SH-SY5Y (cell line): ENCODE measurements around the gene FEV.

Experiments
- GATA2 ChIP-seq: IDR thresholded peaks from 2 replicates; pipeline ENCODE4 v1.6.1; 2011; ENCODE audit warnings: mild to moderate bottlenecking, low read depth, low read length
- GATA3 ChIP-seq: IDR thresholded peaks from 2 replicates; pipeline ENCODE4 v1.6.1; 2011; ENCODE audit warnings: low read depth, mild to moderate bottlenecking, low read length, moderate library complexity

- TF ChIP-seq GATA2: no peak
- no peak for TF ChIP-seq GATA3
These were observed 47.2 kb upstream of the FEV start for GRCh38 chr2:219032051-219032745.
